Neural progenitor cell (in vitro differentiated cells): ENCODE data around the gene MACROH2A1. TPM values are rescaled to one million over a fixed set of nuclear protein-coding genes. Genes with fewer than 3 reads are reported as not detected.
A peak's percentile ranks its signal among the peaks of the same experiment; 100 is the strongest.

Experiments
- DNase-seq: peaks from one replicate; pipeline ENCODE4 v3.0.0-alpha.2; 2016; ENCODE audit warnings: low spot score
- H2AFZ ChIP-seq: fragments of 200-600 bp; sonication (generic); replicated peaks from 2 replicates; pipeline ENCODE4 v1.6.1; 2016; ENCODE audit warnings: antibody characterized with exemption
- H3F3A ChIP-seq: fragments of 200-600 bp; sonication (generic); 2 replicates; pipeline ENCODE4 v1.6.1; 2016; ENCODE audit warnings: antibody characterized with exemption, low read depth
- H3K27ac ChIP-seq: fragments of 200-600 bp; sonication (generic); 2 replicates; pipeline ENCODE4 v1.5.1; 2016; ENCODE audit warnings: mild to moderate bottlenecking
- H3K27me3 ChIP-seq: fragments of 200-600 bp; sonication (generic); 2 replicates; pipeline ENCODE4 v1.6.1; 2016; ENCODE audit warnings: mild to moderate bottlenecking, moderate library complexity
- H3K36me3 ChIP-seq: fragments of 200-600 bp; sonication (generic); 2 replicates; pipeline ENCODE4 v1.5.1; 2016
- H3K4me1 ChIP-seq: fragments of 200-600 bp; sonication (generic); 2 replicates; pipeline ENCODE4 v1.6.1; 2016; ENCODE audit warnings: mixed run types
- H3K4me2 ChIP-seq: fragments of 200-600 bp; sonication (generic); 2 replicates; pipeline ENCODE4 v1.6.1; 2016
- H3K4me3 ChIP-seq: fragments of 200-600 bp; sonication (generic); 2 replicates; pipeline ENCODE4 v1.5.1; 2016
- H3K79me2 ChIP-seq: fragments of 200-600 bp; sonication (generic); 2 replicates; pipeline ENCODE4 v1.6.1; 2016; ENCODE audit warnings: low read depth
- H3K9ac ChIP-seq: fragments of 200-600 bp; sonication (generic); 2 replicates; pipeline ENCODE4 v1.6.1; 2016
- H3K9me3 ChIP-seq: fragments of 200-600 bp; sonication (generic); 2 replicates; pipeline ENCODE4 v1.5.1; 2016; ENCODE audit warnings: low read depth
- H4K20me1 ChIP-seq: fragments of 200-600 bp; sonication (generic); 2 replicates; pipeline ENCODE4 v1.6.1; 2016; ENCODE audit warnings: low read depth
- H3K27ac Mint-ChIP-seq: 3 replicates; pipeline ENCODE4 v1.8.0; 2021; ENCODE audit warnings: mixed read lengths
- H3K27me3 Mint-ChIP-seq: 2 replicates; pipeline ENCODE4 v1.8.0; 2022; ENCODE audit warnings: low read depth, mild to moderate bottlenecking, inconsistent platforms, moderate library complexity, mixed read lengths; ENCODE audit not compliant: insufficient read depth
- H3K36me3 Mint-ChIP-seq: 3 replicates; pipeline ENCODE4 v1.8.0; 2021; ENCODE audit warnings: mixed read lengths
- H3K4me1 Mint-ChIP-seq: 3 replicates; pipeline ENCODE4 v1.8.0; 2021; ENCODE audit warnings: mixed read lengths
- H3K4me3 Mint-ChIP-seq: 3 replicates; pipeline ENCODE4 v1.8.0; 2021; ENCODE audit warnings: mild to moderate bottlenecking, moderate library complexity, mixed read lengths
- H3K9me3 Mint-ChIP-seq: 3 replicates; pipeline ENCODE4 v1.8.0; 2020; ENCODE audit warnings: mixed read lengths
- CTCF ChIP-seq: fragments of 200-600 bp; sonication (generic); IDR thresholded peaks from 2 replicates; pipeline ENCODE4 v1.5.1; 2017; ENCODE audit warnings: antibody characterized with exemption, mild to moderate bottlenecking
- EZH2 ChIP-seq: fragments of 200-600 bp; sonication (generic); IDR thresholded peaks from 2 replicates; pipeline ENCODE4 v1.6.1; 2017; ENCODE audit warnings: antibody characterized with exemption, mild to moderate bottlenecking, moderate library complexity
- EZH2phosphoT487 ChIP-seq: fragments of 200-600 bp; sonication (generic); IDR thresholded peaks from 2 replicates; pipeline ENCODE4 v1.6.1; 2017; ENCODE audit warnings: antibody characterized with exemption
- total RNA-seq: library from RNA; depleted of rRNA; stranded (reverse); fragments of >200 nt; gene quantifications from 2 replicates; pipeline ENCODE4 v1.2.3, GENCODE V29; 2015; ENCODE audit warnings: low replicate concordance

Gene MACROH2A1
- total RNA-seq, 1 donor from 2014 or later = 179 TPM

GRCh38 chr5:135435467-135436330 lies 36.7 kb upstream of the MACROH2A1 start:
- H3K36me3 Mint-ChIP-seq = no peaks in the 10 kb centered on the region
- Histone ChIP-seq H3K36me3 (no peaks in the 10 kb centered on the region), H3F3A (no peaks in the 10 kb centered on the region), H4K20me1 (no peaks in the 10 kb centered on the region), H3K9me3 (no peaks in the 10 kb centered on the region), H2AFZ (no peak overlapping the region), H3K4me3 (no peak overlapping the region), H3K79me2 (no peaks in the 10 kb centered on the region), H3K27me3 (no peaks in the 10 kb centered on the region), H3K4me2 (no peak overlapping the region), H3K9ac (no peak overlapping the region), H3K27ac (no peak overlapping the region), H3K4me1 (peaks cover 3% of the 10 kb centered on the region)
- no peaks in the 10 kb centered on the region for H3K9me3 Mint-ChIP-seq
- H3K27me3 Mint-ChIP-seq = peaks cover 3% of the 10 kb centered on the region
- H3K4me3 Mint-ChIP-seq = no peak overlapping the region
- TF ChIP-seq EZH2phosphoT487 (no peak), CTCF (no peak), EZH2 (no peak)
- peaks cover 22% of the 10 kb centered on the region for H3K4me1 Mint-ChIP-seq
- no peak overlapping the region for H3K27ac Mint-ChIP-seq
- DNase-seq = no peak

- H3K36me3 Mint-ChIP-seq = no peaks in the 10 kb centered on the region
- H3K4me1 ChIP-seq = peaks cover 4% of the 10 kb centered on the region
- H3K4me3 Mint-ChIP-seq = no peak overlapping the region
- no peak overlapping the region for H3K27ac ChIP-seq
- no peak overlapping the region for H3K4me3 ChIP-seq
- H3K4me1 Mint-ChIP-seq = peaks cover 18% of the 10 kb centered on the region
- no peak overlapping the region for H3K9ac ChIP-seq
- no peaks in the 10 kb centered on the region for H4K20me1 ChIP-seq
- H3K27ac Mint-ChIP-seq = peak overlapping the region; percentile 42
- peaks cover 1% of the 10 kb centered on the region for H3K27me3 Mint-ChIP-seq
- H3F3A ChIP-seq = no peaks in the 10 kb centered on the region
- DNase-seq = no peak
- no peaks in the 10 kb centered on the region for H3K27me3 ChIP-seq
- no peaks in the 10 kb centered on the region for H3K9me3 ChIP-seq
- no peak for TF ChIP-seq EZH2
- no peak for TF ChIP-seq CTCF
- TF ChIP-seq EZH2phosphoT487 = no peak
- no peaks in the 10 kb centered on the region for H3K79me2 ChIP-seq
- no peak overlapping the region for H3K4me2 ChIP-seq
- no peak overlapping the region for H2AFZ ChIP-seq
- no peaks in the 10 kb centered on the region for H3K9me3 Mint-ChIP-seq
- H3K36me3 ChIP-seq = no peaks in the 10 kb centered on the region
Measured at GRCh38 chr5:135434591-135435466, 35.8 kb upstream of the MACROH2A1 start.

GRCh38 chr5:135433681-135434426 lies 34.8 kb upstream of the MACROH2A1 start:
- no peaks in the 10 kb centered on the region for H3K27me3 Mint-ChIP-seq
- Histone ChIP-seq H4K20me1 (no peaks in the 10 kb centered on the region), H3K4me3 (no peak overlapping the region), H3K4me2 (no peak overlapping the region), H3K9ac (no peak overlapping the region), H3K27me3 (no peaks in the 10 kb centered on the region), H3K79me2 (no peaks in the 10 kb centered on the region), H3F3A (no peaks in the 10 kb centered on the region), H3K4me1 (peaks cover 8% of the 10 kb centered on the region), H3K9me3 (peaks cover under 1% of the 10 kb centered on the region), H2AFZ (no peak overlapping the region), H3K27ac (no peak overlapping the region), H3K36me3 (no peaks in the 10 kb centered on the region)
- peak overlapping the region; percentile 85 for H3K27ac Mint-ChIP-seq
- peaks cover 10% of the 10 kb centered on the region for H3K4me1 Mint-ChIP-seq
- no peak overlapping the region for H3K4me3 Mint-ChIP-seq
- H3K36me3 Mint-ChIP-seq = no peaks in the 10 kb centered on the region
- no peak for TF ChIP-seq EZH2
- TF ChIP-seq CTCF = no peak
- TF ChIP-seq EZH2phosphoT487 = no peak
- DNase-seq = no peak
- H3K9me3 Mint-ChIP-seq = peaks cover 2% of the 10 kb centered on the region
